Measurements from ENCODE around the gene FAM222A. TPM values are rescaled to one million over a fixed set of nuclear protein-coding genes. Genes with fewer than 3 reads are reported as not detected.

The FAM222A gene
- total and polyA plus RNA-seq, 2 of the 8 experiments (the other 6 are each of a cell fraction or from before 2014, with no cell fraction given): 0.94 to 1.1 TPM

DNA sequence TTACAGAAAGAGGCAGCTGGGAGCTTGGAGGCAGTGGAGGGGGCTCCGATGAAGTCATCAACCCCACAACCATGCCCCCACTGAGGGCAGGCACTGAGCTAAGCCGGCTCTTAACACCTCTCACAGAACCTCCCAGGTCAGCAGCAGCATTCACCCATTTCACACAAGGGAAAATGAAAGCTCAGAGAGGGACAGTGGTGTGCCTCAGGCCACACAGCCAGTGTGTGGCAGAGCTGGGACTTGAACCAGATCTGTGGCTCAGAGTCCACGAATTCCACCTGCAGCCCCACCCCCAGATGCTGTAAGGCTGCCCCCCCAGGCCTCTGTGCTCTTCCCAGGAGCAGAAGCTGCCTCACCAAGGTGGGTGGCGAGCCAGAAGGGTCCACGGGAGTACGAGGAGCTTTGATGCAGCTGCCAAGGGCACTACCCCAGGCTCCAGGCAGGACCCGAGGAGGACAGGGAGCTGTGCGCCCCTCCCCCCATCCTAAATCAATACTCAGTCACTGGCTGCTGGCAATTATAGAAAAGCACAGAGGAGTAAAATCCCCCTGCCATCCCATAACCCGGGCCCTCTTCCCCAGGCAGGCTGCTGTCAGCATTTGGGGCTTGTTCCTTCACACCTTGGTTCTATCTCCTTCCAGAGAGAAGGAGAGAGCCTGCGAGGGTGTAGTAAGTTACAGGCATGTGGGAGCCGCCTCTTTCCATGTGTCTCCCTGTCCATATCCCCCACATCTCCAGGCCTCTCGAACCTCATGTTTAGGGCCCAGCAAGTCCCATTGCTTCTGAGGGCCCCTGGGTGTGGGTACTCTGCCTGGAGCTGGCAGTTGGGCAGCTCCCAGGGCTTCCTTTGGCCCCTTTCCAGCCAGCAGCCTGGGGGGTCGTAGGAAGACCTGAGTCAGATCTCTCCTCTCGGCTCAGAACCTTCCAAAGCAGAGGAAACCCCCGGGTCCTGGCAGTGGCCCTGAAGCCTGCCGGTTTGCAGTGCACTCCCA lies 47.6 kb downstream of the FAM222A start (continued):
- TF ChIP-seq SAP30 (IDR thresholded peaks at IDR 0.05; ENCODE audit: insufficient read depth, insufficient replicate concordance, low read length) (no peak), SP4 (IDR thresholded peaks at IDR 0.05; ENCODE audit: low read length) (no peak), CREB1 (IDR thresholded peaks at IDR 0.05) (no peak), BACH1 (IDR thresholded peaks at IDR 0.05; ENCODE audit: low read length) (no peak)
